Loucy (cell line): ENCODE results near the gene PPTC7.

Experiments
- H2AFZ ChIP-seq: fragments of 200-600 bp; sonication (generic); 2 replicates; pipeline ENCODE4 v1.6.0; 2016; ENCODE audit warnings: antibody characterized with exemption, mild to moderate bottlenecking, low read length, moderate library complexity
- H3F3A ChIP-seq: fragments of 200-600 bp; 2 replicates; pipeline ENCODE4 v1.6.0; 2016; ENCODE audit warnings: antibody characterized with exemption, low read depth, mild to moderate bottlenecking
- H3K27me3 ChIP-seq: fragments of 200-600 bp; sonication (generic); 2 replicates; pipeline ENCODE4 v1.6.1; 2014; ENCODE audit warnings: low read length, mild to moderate bottlenecking; ENCODE audit not compliant: insufficient read depth, poor library complexity, severe bottlenecking
- H3K36me3 ChIP-seq: fragments of 200-600 bp; sonication (generic); 2 replicates; pipeline ENCODE4 v1.6.1; 2016; ENCODE audit warnings: low read length; ENCODE audit not compliant: insufficient read depth
- H3K4me1 ChIP-seq: fragments of 200-600 bp; sonication (generic); 2 replicates; pipeline ENCODE4 v1.5.1; 2014; ENCODE audit warnings: low read length, mild to moderate bottlenecking; ENCODE audit not compliant: insufficient read depth, poor library complexity, severe bottlenecking
- H3K4me2 ChIP-seq: fragments of 200-600 bp; sonication (generic); 2 replicates; pipeline ENCODE4 v1.6.0; 2014; ENCODE audit warnings: antibody characterized with exemption, low read length, low read depth, mild to moderate bottlenecking; ENCODE audit not compliant: poor library complexity, severe bottlenecking
- H3K4me3 ChIP-seq: fragments of 200-600 bp; sonication (generic); 2 replicates; pipeline ENCODE4 v1.5.1; 2014; ENCODE audit warnings: low read length, mild to moderate bottlenecking, mixed read lengths; ENCODE audit not compliant: poor library complexity, severe bottlenecking
- H3K79me2 ChIP-seq: fragments of 200-600 bp; sonication (generic); 2 replicates; pipeline ENCODE4 v1.6.1; 2014; ENCODE audit warnings: low read length; ENCODE audit not compliant: insufficient read depth
- H3K9ac ChIP-seq: fragments of 200-600 bp; sonication (generic); 2 replicates; pipeline ENCODE4 v1.6.0; 2014; ENCODE audit warnings: mild to moderate bottlenecking, low read depth, low read length, moderate library complexity; ENCODE audit not compliant: poor library complexity, severe bottlenecking
- H3K9me2 ChIP-seq: fragments of 200-600 bp; sonication (generic); replicated peaks from 2 replicates; pipeline ENCODE4 v1.6.1; 2016; ENCODE audit warnings: low read depth, low read length, mixed read lengths
- H3K9me3 ChIP-seq: fragments of 200-600 bp; sonication (generic); 2 replicates; pipeline ENCODE4 v1.6.1; 2014; ENCODE audit warnings: mild to moderate bottlenecking, antibody characterized with exemption, low read length, low read depth; ENCODE audit not compliant: insufficient read depth
- H4K20me1 ChIP-seq: fragments of 200-600 bp; sonication (generic); 2 replicates; pipeline ENCODE4 v1.6.0; 2014; ENCODE audit warnings: antibody characterized with exemption, low read length, mild to moderate bottlenecking; ENCODE audit not compliant: insufficient read depth, poor library complexity, severe bottlenecking
- EZH2phosphoT487 ChIP-seq: fragments of 200-600 bp; IDR thresholded peaks from 2 replicates; pipeline ENCODE4 v1.6.1; 2018; ENCODE audit warnings: antibody characterized with exemption, mild to moderate bottlenecking, moderate library complexity, borderline replicate concordance
- TF ChIP-seq, protein P1 (sequence below): fragments of 200-600 bp; sonication (generic); conservative IDR thresholded peaks from 2 replicates; pipeline ENCODE4 v1.5.1; 2014; ENCODE audit warnings: mild to moderate bottlenecking, antibody characterized with exemption, low read length

PPTC7 gene

GRCh38 chr12:110557300-110557699 lies 25.8 kb downstream of the PPTC7 start:
- H4K20me1 ChIP-seq: peaks cover 52% of the 10 kb centered on the region
- no peak overlapping the region for H3K4me2 ChIP-seq

DNA sequence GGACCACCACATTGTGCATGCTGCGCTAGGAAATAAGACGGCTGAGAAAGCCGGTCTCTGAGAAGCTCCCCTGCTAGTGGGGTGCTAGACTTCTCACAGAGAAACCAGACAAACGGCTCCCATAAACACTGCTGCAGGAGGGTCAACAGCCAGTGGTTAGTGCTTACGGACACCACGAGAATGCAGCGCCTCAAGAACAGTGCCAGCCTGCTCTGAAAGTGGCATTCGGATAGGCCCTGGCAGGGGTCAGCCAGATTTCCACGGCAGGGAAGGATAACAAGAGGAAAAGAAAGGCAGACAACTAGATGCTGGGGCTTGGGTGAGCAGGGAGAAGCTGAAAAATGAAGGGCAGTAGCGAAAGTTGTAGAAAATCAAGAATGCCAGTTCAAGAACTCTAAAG lies 26.4 kb downstream of the PPTC7 start:
- Histone ChIP-seq H3K4me3 (no peak overlapping the region), H3K36me3 (peaks cover 3% of the 10 kb centered on the region), H2AFZ (no peak overlapping the region), H3K9me2 (no peaks in the 10 kb centered on the region), H3K4me2 (no peak overlapping the region), H3K9me3 (no peaks in the 10 kb centered on the region), H4K20me1 (peaks cover 52% of the 10 kb centered on the region), H3K27me3 (no peaks in the 10 kb centered on the region), H3K79me2 (peaks cover 98% of the 10 kb centered on the region), H3K4me1 (no peaks in the 10 kb centered on the region), H3F3A (no peaks in the 10 kb centered on the region), H3K9ac (no peak overlapping the region)
- no peak for TF ChIP-seq EZH2phosphoT487
- TF ChIP-seq, protein P1, sequence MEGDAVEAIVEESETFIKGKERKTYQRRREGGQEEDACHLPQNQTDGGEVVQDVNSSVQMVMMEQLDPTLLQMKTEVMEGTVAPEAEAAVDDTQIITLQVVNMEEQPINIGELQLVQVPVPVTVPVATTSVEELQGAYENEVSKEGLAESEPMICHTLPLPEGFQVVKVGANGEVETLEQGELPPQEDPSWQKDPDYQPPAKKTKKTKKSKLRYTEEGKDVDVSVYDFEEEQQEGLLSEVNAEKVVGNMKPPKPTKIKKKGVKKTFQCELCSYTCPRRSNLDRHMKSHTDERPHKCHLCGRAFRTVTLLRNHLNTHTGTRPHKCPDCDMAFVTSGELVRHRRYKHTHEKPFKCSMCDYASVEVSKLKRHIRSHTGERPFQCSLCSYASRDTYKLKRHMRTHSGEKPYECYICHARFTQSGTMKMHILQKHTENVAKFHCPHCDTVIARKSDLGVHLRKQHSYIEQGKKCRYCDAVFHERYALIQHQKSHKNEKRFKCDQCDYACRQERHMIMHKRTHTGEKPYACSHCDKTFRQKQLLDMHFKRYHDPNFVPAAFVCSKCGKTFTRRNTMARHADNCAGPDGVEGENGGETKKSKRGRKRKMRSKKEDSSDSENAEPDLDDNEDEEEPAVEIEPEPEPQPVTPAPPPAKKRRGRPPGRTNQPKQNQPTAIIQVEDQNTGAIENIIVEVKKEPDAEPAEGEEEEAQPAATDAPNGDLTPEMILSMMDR: no peak

More at GRCh38 chr12:110557300-110557699, 25.8 kb downstream of the PPTC7 start:
- no peaks in the 10 kb centered on the region for H3K36me3 ChIP-seq
- no peaks in the 10 kb centered on the region for H3K9me2 ChIP-seq
- H3K79me2 ChIP-seq: peaks cover 99% of the 10 kb centered on the region
- no peak overlapping the region for H3K9ac ChIP-seq
- H3K4me1 ChIP-seq: no peaks in the 10 kb centered on the region
- H3F3A ChIP-seq: no peaks in the 10 kb centered on the region
- H3K9me3 ChIP-seq: no peaks in the 10 kb centered on the region
- no peak overlapping the region for H2AFZ ChIP-seq
- H3K27me3 ChIP-seq: no peaks in the 10 kb centered on the region
- no peak overlapping the region for H3K4me3 ChIP-seq
- no peak for TF ChIP-seq EZH2phosphoT487
- TF ChIP-seq, protein P1: no peak

DNA sequence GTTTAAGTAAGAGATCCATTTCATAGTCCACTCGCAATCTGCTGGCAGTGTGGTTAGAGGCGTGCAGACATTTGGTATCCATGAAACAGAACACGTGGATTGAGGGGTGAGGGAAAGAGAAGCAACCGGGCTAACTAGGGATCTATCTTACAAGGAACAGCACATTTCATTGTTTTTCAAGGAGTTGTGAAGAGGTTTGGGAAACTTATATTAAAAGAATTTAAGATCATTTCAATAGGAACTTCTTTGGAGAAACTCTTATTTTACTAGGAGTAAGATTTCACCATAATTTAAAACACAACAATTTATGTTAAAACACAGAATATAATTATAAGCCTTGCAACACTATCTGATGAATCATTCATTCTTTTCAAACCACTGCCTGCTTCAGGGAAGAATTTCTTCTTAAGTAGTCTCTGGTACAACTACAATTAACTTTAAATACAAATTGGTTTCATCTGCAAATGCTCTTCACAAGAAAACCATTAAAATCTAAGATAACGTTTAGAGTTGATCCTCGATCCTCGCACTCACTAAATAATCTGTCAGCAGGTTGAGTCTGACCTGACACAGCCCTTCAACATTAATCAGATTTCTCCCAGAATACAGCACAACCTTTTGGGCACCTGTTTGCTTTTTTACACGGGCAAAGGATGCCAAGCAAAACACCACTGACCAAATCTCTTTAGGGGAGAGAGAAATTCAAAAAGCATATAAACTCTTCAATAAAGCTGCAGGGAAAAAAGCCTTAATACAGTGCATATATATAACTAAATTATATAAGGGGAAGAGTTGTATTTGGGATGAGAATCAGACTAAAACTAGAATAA lies 27.3 kb downstream of the PPTC7 start:
- Histone ChIP-seq H4K20me1 (peaks cover 47% of the 10 kb centered on the region), H2AFZ (no peak overlapping the region)

More for the DNA sequence above, 27.3 kb downstream of the PPTC7 start:
- TF ChIP-seq, protein P1: no peak
- TF ChIP-seq EZH2phosphoT487: no peak
- no peaks in the 10 kb centered on the region for H3K4me1 ChIP-seq
- no peaks in the 10 kb centered on the region for H3F3A ChIP-seq
- H3K9me2 ChIP-seq: no peaks in the 10 kb centered on the region
- H3K9ac ChIP-seq: no peak overlapping the region
- no peak overlapping the region for H3K4me2 ChIP-seq
- no peaks in the 10 kb centered on the region for H3K27me3 ChIP-seq
- H3K79me2 ChIP-seq: peaks cover 97% of the 10 kb centered on the region
- H3K36me3 ChIP-seq: peaks cover 12% of the 10 kb centered on the region
- H3K4me3 ChIP-seq: no peak overlapping the region
- H3K9me3 ChIP-seq: no peaks in the 10 kb centered on the region
